ENCODE data around the gene OSER1.

OSER1 gene

GRCh38 chr20:44159125-44159524 is 51.4 kb downstream of the OSER1 start:
- Histone ChIP-seq H3K27me3 (ENCODE audit: control insufficient read depth, insufficient read depth, low read length) (no peaks in the 10 kb centered on the region), H3K27ac (ENCODE audit: low read depth, low read length) (no peak overlapping the region), H3K9me3 (ENCODE audit: control insufficient read depth, insufficient read depth, low read length) (no peaks in the 10 kb centered on the region), H3K36me3 (ENCODE audit: control insufficient read depth, insufficient read depth, low read length) (no peaks in the 10 kb centered on the region), H3K4me1 (ENCODE audit: control insufficient read depth, insufficient read depth, low read length) (no peaks in the 10 kb centered on the region), H3K9ac (ENCODE audit: low read depth, low read length) (no peak overlapping the region), H3K4me3 (ENCODE audit: low read depth, low read length) (no peak overlapping the region)

- H3K27me3 ChIP-seq (ENCODE audit: control insufficient read depth, insufficient read depth, low read length), result no peaks in the 10 kb centered on the region
- H3K36me3 ChIP-seq (ENCODE audit: control insufficient read depth, insufficient read depth, low read length), result no peaks in the 10 kb centered on the region
- H3K4me3 ChIP-seq (ENCODE audit: low read depth, low read length), result no peak overlapping the region
- no peak overlapping the region for H3K27ac ChIP-seq (ENCODE audit: low read depth, low read length)
- H3K4me1 ChIP-seq (ENCODE audit: control insufficient read depth, insufficient read depth, low read length), result no peaks in the 10 kb centered on the region
- no peaks in the 10 kb centered on the region for H3K9me3 ChIP-seq (ENCODE audit: control insufficient read depth, insufficient read depth, low read length)
- H3K9ac ChIP-seq (ENCODE audit: low read depth, low read length), result no peak overlapping the region
Observed at GRCh38 chr20:44157061-44157460, 53.5 kb downstream of the OSER1 start.

DNA sequence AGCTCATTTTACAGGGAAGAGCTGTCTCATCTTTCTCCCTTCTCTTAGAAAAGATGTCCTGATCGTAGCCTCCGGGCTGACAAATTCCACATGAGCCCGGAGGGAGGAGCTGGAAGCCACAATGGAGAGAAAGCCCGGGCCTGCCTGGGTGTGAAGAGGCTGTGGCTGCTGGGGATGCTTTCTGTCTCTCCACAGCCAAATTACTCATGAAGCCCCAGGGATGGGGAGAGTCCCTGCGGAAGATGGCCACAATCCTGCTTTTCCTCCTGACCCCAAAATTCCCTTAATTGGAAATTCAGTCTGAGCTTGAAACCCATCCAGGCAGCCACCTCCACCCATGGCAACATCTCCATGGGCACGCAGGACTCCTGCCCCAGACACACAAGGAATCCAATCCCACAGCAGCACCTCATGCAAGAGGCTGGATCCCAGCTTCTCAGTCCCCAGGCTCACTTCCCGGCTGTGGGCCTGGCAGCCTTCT is 56.0 kb downstream of the OSER1 start:
- Histone ChIP-seq H3K27ac (ENCODE audit: low read depth, low read length) (no peak overlapping the region), H3K4me1 (ENCODE audit: control insufficient read depth, insufficient read depth, low read length) (no peaks in the 10 kb centered on the region), H3K36me3 (ENCODE audit: control insufficient read depth, insufficient read depth, low read length) (no peaks in the 10 kb centered on the region)

GRCh38 chr20:44153636-44154043 is 56.9 kb downstream of the OSER1 start:
- Histone ChIP-seq H3K9ac (ENCODE audit: low read depth, low read length) (no peak overlapping the region), H3K4me1 (ENCODE audit: control insufficient read depth, insufficient read depth, low read length) (no peaks in the 10 kb centered on the region), H3K27me3 (ENCODE audit: control insufficient read depth, insufficient read depth, low read length) (no peaks in the 10 kb centered on the region), H3K4me3 (ENCODE audit: low read depth, low read length) (no peak overlapping the region), H3K27ac (ENCODE audit: low read depth, low read length) (no peak overlapping the region), H3K9me3 (ENCODE audit: control insufficient read depth, insufficient read depth, low read length) (no peaks in the 10 kb centered on the region), H3K36me3 (ENCODE audit: control insufficient read depth, insufficient read depth, low read length) (no peaks in the 10 kb centered on the region)

More for the DNA sequence above, 56.0 kb downstream of the OSER1 start:
- H3K9ac ChIP-seq (ENCODE audit: low read depth, low read length), result no peak overlapping the region
- H3K9me3 ChIP-seq (ENCODE audit: control insufficient read depth, insufficient read depth, low read length), result no peaks in the 10 kb centered on the region
- no peak overlapping the region for H3K4me3 ChIP-seq (ENCODE audit: low read depth, low read length)
- no peaks in the 10 kb centered on the region for H3K27me3 ChIP-seq (ENCODE audit: control insufficient read depth, insufficient read depth, low read length)

DNA sequence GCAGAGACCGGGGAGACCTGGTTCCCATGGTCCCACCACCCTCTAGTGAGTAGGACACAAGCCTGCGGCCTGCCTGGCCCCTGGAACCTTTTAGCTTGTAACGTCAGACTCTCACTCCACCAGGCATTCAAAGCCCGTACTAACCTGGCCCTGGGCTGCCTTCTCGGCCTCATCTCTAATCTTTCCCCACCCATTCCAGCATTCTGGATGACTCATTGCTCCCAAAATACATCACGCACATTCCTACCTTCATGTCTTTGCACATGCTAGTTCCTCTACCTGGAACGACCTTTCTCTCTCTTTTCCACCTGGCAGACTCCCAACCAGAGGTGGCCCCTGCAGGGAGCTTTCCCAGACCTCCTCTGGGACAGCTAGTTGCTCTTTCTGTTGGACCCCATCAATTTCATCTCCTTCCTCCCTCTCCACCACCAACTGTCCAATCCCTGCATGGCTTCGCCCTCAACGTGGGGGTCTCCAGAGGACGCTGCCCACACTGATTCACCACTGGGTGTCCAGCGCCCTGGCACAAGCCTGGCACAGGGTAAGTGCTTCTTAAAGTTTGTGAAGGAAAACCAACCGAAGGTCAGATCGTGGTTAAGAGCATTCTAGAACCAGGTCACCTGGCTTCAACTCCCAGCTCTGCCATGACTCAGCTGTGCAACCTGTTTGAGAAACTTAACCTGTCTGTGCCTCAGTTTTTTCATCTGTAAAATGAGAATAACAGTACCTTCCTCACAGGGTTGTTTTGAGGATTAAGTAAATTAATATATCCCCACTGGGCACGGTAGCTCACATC is 58.8 kb downstream of the OSER1 start:
- Histone ChIP-seq H3K4me1 (ENCODE audit: control insufficient read depth, insufficient read depth, low read length) (no peaks in the 10 kb centered on the region), H3K9ac (ENCODE audit: low read depth, low read length) (no peak overlapping the region), H3K9me3 (ENCODE audit: control insufficient read depth, insufficient read depth, low read length) (no peaks in the 10 kb centered on the region), H3K27me3 (ENCODE audit: control insufficient read depth, insufficient read depth, low read length) (no peaks in the 10 kb centered on the region), H3K27ac (ENCODE audit: low read depth, low read length) (no peak overlapping the region), H3K4me3 (ENCODE audit: low read depth, low read length) (no peak overlapping the region), H3K36me3 (ENCODE audit: control insufficient read depth, insufficient read depth, low read length) (no peaks in the 10 kb centered on the region)

- Histone ChIP-seq H3K27ac (ENCODE audit: low read depth, low read length) (no peak overlapping the region), H3K9ac (ENCODE audit: low read depth, low read length) (no peak overlapping the region), H3K36me3 (ENCODE audit: control insufficient read depth, insufficient read depth, low read length) (no peaks in the 10 kb centered on the region), H3K27me3 (ENCODE audit: control insufficient read depth, insufficient read depth, low read length) (no peaks in the 10 kb centered on the region), H3K4me3 (ENCODE audit: low read depth, low read length) (no peak overlapping the region), H3K9me3 (ENCODE audit: control insufficient read depth, insufficient read depth, low read length) (no peaks in the 10 kb centered on the region), H3K4me1 (ENCODE audit: control insufficient read depth, insufficient read depth, low read length) (no peaks in the 10 kb centered on the region)
Observed at GRCh38 chr20:44146272-44146671, 64.3 kb downstream of the OSER1 start.
